GM21423 (cell line): ENCODE data around the gene RPTOR.

Source experiments
- ATAC-seq: cut with Tn5 transposase; IDR thresholded peaks from one replicate; pipeline ENCODE4 v1.9.1; 2021; ENCODE audit warnings: mild to moderate bottlenecking, moderate library complexity; ENCODE audit not compliant: unreplicated experiment

RPTOR gene

GRCh38 chr17:80939151-80940145 lies 394.8 kb downstream of the RPTOR start:
- ATAC-seq, result no peak

GRCh38 chr17:80940171-80941123 lies 395.8 kb downstream of the RPTOR start:
- ATAC-seq, result no peak

- no peak for ATAC-seq
These were observed 396.5 kb downstream of the RPTOR start for GRCh38 chr17:80941171-80941570.

GRCh38 chr17:80941743-80942422 lies 397.2 kb downstream of the RPTOR start:
- ATAC-seq, result no peak

- ATAC-seq, result no peak
These were observed 398.0 kb downstream of the RPTOR start for GRCh38 chr17:80942423-80943345.

- ATAC-seq, result no peak
These were observed 398.9 kb downstream of the RPTOR start for GRCh38 chr17:80943346-80944145.

- ATAC-seq, result no peak
These were observed 399.7 kb downstream of the RPTOR start for GRCh38 chr17:80944326-80944725.

GRCh38 chr17:80945736-80946135 lies 401.1 kb downstream of the RPTOR start:
- ATAC-seq, result no peak

GRCh38 chr17:80946449-80946848 lies 401.8 kb downstream of the RPTOR start:
- no peak for ATAC-seq

- no peak for ATAC-seq
These were observed 402.7 kb downstream of the RPTOR start for GRCh38 chr17:80947200-80947940.

GRCh38 chr17:80948019-80948975 lies 403.7 kb downstream of the RPTOR start:
- no peak for ATAC-seq

- ATAC-seq, result no peak
These were observed 404.4 kb downstream of the RPTOR start for GRCh38 chr17:80948976-80949450.

- ATAC-seq, result no peak
These were observed 405.1 kb downstream of the RPTOR start for GRCh38 chr17:80949451-80950421.

GRCh38 chr17:80950466-80951120 lies 406.0 kb downstream of the RPTOR start:
- ATAC-seq, result no peak
